OCI-M1 (cell line): ENCODE measurements around the gene HOXA2.

Experiments
- DNase-seq: peaks from one replicate; lab custom pipeline; 2025; lab: John Stamatoyannopoulos, UW

Gene HOXA2

GRCh38 chr7:27102581-27103442 lies at the start of gene HOXA2:
Gene HOXA2 (minus strand): TSS chr7:27102683. CDS start chr7:27102500, 183 bp downstream.
- DNase-seq = no peak

GRCh38 chr7:27151341-27151930 lies 49.0 kb upstream of the HOXA2 start:
- DNase-seq = no peak

DNA sequence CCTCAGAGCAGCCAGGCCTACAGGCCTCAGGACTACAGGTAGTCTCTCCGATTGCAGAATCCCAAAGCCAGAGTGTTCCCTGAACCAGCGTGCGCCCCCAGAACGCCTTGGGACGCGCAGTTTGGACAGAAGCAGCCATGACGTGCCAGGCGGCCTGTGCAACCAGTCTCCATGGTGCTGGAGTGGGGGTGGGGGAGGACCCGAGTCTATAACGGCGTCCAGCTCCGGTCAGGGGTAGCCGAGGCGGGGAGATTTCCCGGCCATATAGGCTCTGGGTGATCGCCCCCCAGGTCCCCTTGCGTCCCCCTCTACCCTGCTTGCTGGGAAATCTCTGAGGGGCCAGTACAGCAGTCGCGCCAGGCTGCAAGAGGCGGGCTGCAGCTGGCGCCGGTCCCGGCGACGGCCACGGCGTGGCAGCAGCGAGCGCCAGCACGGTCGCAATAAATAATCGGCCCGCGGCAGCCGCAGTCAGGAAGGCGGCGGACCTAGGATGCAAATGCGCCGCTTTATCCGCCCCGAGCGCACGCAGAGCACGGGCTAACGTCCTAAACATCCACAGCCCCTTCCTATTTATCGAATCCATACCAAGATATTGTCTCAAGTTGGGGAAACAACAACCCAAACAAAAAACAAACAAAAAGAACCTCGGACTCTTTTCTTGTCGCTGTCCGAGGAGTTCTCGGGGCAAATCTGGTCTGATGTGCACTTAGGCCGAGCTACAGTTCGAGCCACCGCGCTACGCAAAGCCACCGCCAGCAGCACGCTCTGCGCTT lies 48.3 kb upstream of the HOXA2 start:
- DNase-seq = peak; percentile 65

DNA sequence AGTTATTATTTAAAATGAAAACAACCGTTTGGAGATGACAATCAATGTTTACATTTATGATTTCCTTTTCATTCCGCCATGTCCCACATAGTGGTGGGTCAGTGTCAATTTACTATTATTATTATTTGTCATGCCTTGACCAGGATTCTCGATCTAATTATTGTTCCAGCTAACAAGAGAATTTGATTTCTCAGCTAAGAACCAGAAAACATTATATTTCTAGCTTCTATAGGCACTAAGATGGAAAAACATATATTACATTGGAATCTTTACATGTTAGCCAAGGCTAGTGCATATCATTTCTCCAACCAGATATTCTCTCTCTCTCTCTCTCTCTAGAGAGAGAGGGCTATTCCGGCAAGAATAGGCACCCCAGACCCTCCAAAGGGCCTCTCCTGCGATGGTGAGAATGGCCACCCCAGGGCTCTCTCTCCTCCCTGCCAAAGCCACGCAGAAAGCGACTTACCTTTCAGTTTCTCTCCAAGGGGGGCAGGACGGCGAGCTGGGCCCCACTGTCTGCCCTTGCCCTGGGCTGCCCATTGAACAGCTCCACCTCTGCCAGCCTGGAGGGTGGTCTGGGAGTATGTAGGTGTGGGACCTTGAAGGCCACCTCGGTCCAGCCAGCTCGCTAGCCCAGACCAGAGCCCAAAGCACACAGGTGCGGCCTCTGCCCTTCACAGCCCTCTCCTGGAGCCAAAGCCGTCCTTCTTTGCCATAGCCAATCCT lies 47.5 kb upstream of the HOXA2 start:
- no peak for DNase-seq

DNA sequence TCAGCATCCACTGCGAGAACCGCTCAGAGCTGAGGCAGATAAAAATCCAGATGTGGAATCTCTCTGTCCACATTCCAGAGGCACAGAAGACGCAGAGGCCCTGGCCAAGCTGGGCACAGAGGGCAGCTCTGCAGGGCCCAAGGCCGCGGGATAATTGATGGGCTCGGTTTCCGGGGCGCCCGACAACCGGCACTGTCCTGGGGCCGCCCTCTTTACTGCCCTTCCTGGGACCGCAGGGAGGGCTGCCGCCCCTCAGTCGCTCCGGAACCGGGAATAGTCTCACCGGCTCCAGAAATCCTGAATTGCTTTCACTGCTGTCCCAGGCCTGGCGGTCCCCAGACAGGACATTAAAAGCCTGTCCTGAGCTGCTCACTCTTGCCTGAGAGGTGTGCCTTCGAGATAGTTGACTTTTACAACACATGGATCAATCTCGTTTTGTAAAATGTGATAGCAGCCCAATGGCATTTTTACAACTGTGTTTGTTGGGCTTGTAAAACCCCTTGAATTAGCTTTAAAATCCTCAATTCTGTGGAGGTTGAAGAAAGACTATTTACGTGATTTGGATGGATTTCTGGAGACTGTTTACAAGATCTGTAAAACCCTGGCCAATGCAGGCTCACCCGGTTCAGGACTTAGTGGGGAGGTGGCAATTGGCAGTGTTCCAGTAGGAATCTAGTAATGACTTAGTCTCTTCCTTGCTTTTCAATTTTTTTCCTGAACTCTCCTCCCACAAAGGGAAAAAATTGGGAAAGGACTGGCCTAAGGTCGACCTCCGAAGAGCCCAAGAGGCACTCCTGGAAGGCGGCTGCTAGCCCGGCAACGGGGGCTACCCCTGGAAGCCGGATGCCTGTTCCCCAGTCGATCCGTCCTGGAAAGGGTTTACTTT lies 46.5 kb upstream of the HOXA2 start:
- no peak for DNase-seq

DNA sequence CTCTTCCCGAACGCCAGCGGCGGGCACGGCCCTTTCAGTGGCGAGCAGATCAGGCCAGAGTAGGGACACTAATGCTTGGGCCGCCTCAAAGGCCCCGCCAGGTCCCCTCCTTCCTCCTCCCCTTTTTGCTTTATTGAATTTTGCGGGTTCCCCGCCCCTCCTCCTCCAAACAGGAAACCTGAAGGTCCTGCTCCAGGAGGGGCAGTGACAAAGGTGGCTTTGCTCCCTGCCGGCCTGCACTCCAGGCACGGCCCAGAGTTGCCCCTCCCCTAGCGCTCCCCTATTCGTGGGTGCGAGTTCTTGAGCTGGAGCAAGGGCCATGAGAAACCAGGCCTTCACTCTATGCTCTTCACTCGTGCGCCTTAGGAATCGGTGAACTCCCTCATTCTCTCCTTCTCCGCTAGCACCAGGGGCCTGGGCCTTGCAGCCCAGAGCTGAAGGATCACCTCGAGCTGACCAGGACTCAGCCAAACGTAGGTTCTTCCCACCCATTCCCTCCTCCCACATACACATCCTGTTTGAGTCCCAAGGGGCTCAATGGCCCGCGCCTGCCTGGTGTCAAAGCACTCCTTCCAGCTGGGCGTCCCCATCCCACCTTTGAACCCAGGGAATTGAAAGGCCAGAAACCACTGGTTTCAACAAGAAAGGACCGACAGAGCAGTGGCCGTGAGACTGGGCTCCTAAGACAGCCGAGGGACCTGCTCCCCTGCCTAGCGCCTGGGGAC lies 45.7 kb upstream of the HOXA2 start:
- no peak for DNase-seq

- DNase-seq = no peak
These were observed 44.9 kb upstream of the HOXA2 start, which contains the start of gene HOXA6 for GRCh38 chr7:27147199-27148030. Gene HOXA6 (minus strand): TSS chr7:27147774. CDS start chr7:27147749, 25 bp downstream.

DNA sequence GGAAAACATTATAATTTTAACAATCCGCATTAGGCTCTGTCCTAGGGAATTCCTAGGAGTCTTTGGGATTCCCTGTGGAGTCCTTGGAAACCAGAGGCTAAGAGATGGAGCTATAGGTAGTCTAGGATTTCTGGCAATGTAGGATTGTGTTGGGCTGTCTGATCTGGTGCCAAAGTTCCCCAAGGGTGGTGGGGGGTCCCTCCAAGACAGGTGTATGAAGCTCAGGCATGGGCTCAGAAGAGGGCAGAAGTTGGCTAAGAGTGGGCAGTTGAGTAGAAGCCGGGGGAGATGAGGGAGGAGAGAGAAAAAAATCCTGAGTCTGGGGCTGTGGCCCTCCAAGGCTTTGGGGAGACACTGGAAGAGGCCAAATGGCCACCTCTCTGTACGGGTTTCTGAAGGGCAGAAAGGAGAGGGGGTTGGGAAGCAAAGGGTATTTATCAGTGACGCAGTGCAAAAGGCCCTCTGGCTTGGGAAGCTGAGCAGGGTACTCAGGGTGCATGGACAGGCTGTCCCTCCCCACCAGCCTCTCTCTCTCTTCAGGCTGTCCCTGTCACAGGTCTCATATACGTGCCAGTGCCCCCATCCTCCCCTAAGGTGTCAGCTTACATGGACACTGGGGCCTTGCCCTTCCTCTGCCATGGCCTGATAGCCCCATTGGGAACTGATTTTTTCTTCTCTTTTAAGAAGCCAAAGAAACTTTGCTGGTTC lies 44.2 kb upstream of the HOXA2 start:
- no peak for DNase-seq

DNA sequence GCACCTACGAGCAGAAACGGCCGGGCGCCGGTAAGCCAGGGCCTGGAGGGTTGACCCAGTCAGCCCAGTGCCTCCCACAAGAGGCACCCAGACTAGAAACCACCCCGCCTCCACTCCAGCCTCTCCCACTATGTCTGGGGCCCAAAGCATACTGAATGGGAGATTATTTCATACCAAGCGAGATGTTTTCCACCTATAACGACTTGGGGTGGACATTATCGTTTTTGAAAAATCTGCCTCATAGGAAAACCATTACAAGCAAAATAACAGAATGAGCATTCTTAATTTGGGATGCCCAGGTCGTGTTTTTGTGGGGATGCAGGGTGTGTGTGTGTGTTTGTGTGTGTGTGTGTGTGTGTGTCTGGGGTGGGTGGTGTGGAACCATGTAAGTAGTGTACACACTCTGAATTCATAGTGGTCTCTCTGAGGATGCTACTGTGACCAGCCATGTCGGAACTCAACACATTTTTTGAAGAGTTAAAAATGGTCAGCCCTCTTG lies 43.5 kb upstream of the HOXA2 start:
- no peak for DNase-seq

DNA sequence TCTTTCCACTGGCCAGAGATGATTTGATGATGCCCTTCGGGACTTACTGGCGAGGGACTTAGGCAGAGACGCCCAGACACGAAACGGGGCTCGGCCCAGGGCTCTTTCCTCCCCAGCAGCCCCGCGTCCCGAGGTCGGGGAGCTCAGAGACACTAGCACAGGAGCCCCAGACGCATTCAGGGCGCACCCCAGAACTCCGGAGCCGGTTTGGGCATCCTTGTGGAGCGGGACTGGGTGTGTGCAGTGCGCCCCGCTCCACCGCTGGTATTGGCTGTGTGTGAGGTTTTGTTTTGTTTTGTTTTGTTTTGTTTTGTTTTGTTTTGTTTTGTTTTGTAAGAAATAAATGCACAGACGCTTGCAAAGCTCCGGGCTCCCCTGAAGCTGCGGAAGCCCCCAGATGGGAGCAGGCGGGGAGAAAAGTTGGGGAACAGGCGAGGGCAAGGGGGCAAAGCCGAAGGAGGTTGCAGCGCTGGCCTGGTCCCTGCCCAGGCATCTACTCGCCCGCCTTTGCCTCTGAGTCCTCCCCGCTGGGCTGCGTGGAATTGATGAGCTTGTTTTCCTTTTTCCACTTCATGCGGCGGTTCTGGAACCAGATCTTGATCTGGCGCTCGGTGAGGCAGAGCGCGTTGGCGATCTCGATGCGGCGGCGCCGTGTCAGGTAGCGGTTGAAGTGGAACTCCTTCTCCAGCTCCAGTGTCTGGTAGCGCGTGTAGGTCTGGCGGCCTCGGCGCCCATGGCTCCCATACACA lies 42.9 kb upstream of the HOXA2 start:
- DNase-seq = no peak

- no peak for DNase-seq
These were observed 42.3 kb upstream of the HOXA2 start for GRCh38 chr7:27144781-27145164.

- no peak for DNase-seq
These were observed 41.7 kb upstream of the HOXA2 start for GRCh38 chr7:27143950-27144780.

DNA sequence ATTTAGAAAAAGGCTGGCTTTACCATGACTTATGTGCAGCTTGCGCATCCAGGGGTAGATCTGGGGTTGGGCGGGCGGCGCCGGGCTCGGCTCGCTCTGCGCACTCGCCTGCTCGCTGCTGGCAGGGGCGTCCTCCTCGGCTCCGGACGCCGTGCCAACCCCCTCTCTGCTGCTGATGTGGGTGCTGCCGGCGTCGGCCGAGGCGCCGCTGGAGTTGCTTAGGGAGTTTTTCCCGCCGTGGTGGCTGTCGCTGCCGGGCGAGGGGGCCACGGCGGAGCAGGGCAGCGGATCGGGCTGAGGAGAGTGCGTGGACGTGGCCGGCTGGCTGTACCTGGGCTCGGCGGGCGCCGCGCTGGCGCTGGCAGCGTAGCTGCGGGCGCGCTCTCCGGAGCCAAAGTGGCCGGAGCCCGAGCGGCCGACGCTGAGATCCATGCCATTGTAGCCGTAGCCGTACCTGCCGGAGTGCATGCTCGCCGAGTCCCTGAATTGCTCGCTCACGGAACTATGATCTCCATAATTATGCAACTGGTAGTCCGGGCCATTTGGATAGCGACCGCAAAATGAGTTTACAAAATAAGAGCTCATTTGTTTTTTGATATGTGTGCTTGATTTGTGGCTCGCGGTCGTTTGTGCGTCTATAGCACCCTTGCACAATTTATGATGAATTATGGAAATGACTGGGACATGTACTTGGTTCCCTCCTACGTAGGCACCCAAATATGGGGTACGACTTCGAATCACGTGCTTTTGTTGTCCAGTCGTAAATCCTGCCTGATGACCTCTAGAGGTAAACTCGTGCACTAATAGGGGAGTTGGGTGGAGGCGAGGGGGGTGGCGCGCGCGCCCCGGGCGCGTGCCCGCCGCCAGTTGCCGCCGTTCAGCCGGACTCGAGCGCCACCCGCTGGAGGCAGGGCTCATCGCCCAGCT lies 40.8 kb upstream of the HOXA2 start, which contains the start of gene HOXA5:
Gene HOXA5 (minus strand): TSS at position 659 of the 927 bp plus-strand sequence. CDS start 74 bp downstream, at position 585.
- no peak for DNase-seq

- DNase-seq = no peak
These were observed 40.1 kb upstream of the HOXA2 start for GRCh38 chr7:27142580-27143022.

DNA sequence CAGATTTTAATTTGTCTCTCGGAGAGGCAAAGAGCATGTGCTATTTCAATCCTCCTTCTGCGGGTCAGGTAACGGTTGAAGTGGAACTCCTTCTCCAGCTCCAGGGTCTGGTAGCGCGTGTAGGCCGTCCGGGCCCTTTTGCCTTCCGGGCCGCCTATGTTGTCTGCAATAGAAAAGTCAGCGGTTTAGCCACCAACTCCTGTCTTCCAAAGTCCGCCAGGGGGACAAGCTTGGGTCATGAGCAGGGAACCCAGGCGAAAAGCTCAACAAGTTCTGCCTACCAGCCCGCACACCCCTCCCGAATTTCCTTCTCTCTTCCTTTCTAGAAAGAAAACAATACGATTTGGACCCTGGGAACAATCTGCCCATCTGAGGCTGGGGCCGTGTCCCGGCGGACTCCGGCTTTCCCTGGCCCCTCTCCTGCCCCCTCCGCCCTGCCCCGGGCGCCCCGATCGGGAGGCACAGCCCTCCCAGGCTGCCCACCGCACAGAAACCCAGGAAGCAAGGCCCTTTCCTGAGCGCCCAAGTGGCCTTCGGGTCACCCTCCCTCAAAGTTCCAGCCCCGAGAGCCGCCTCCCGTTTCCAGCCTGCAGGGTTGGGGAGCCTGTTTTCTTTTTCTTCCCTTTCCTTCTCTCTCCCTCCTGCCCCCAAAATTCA lies 39.6 kb upstream of the HOXA2 start:
- no peak for DNase-seq
